HG02642 (cell line): Measurements from ENCODE around the gene STAT6.

Experiments used
- ATAC-seq: cut with Tn5 transposase; IDR thresholded peaks from one replicate; pipeline ENCODE4 v1.9.1; 2021; ENCODE audit warnings: mild to moderate bottlenecking; ENCODE audit not compliant: unreplicated experiment, poor library complexity

STAT6 gene

DNA sequence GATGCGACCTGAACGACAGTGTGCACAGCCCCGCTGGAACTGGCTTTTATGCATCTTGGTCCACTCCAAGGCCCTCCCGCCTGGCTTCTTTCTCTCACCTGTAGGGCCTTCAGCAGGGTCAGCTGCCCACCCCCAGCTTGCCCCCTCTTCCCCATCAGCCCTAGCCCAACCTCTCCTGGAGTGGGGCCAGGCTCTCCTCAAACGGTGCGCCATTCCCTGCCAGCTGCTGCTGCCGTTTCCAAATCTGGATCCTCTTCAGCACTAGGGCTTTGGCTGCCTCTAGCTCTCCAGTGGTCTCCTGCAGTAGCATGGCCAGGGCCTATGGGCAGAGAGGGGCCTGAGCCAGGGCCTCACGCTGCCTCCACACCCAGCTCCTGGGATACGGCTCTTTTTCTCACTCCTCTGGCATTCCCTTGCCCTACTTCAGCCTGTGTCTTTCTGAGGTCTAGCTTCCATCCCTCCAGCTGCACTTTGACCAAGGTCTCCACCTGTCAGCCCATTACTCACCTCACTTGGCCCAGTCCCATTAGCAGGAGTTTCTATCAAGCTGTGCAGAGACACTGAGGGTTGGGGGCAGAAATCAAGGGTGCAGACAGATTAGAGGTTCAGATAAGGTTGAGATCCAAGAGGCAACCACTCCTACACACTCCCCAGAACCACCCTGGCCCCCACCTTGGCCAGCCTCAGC is 5.0 kb downstream of the STAT6 start:
- no peak for ATAC-seq

- no peak for ATAC-seq
Measured at GRCh38 chr12:57105011-57105753, 6.0 kb downstream of the STAT6 start.

DNA sequence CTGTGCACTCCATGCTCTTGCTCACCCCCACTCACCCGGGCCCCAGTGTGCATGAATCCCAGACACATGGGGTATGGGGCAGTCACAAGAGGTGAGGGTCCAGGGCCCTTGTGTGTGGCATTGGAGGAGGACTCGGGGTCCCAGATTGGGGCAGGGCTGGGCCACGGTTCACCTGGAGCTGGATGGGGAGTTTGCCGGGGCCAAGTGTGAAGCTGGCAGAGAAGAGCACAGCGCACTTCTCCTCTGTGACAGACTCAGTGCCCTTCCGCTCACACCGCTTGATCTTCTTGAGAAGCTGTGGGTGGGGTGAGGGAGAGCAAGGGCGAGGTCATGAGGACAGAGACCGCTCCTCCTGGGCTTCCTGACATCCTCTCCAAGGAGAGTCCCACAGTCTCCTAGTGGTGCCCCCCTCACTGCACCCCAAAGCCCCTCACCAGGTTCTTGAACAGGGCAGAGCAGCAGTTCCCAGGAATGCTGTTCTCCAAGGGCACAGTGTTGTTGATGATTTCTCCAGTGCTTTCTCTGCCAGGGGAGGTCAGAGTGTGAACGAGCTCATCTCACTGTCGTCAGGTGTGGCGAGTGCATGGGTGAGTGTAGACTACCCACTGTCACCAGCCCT is 6.8 kb downstream of the STAT6 start:
- ATAC-seq, result no peak

DNA sequence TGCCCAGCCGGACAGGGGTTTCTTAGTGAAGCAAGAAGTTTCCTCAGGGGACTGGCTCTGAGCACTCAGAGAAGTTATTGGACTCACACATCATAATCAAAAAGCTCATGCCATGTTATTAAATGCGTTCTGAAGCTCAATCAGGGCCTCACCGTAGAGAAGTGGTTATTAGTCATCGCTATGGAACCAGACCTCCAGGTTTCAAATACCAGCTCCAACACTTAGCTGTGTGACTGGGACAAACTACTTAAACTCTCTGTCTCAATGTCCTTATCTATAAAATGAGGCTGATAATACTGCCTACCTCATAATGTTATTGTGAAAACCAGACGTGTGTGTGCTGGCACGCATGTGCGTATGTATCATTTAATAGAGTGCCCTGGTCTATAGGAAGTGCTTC is 7.3 kb downstream of the STAT6 start:
- ATAC-seq, result no peak

DNA sequence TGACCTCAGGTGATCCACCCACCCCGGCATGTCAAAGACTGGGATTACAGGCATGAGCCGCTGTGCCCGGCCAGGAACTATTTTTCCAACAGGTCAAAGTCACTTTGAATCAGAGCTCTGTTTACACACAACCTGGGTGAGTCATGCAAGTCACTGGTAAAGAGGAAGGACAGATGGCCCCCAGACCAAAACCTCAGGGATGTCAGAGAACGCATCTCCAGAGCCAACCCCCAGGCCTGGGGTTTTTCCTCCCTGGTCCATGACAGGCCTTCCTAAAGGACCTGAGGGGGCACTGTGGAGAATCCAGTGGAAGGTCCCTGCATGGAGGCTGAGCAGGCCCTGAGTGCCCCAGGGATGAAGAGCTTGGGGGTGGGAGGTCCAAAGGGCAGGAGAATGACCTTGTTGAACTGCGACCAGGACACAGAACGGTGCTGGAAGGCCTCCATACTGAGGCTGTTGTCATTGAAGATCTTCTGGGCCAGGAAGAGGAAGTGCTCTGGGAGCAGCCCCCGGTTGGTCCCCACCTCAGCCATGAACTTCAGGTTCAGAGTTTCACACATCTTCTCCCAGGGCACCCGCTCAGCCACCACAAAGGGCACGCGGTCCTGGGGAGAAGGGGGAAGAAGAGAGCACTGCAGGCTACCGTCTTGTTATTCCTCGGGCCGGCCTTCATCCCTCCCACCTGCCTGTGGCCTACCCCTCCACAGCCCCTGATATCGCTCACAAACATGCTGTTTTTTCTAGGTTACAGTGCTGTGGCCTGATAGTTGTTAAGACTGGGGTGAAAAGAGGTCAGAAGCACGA is 9.1 kb downstream of the STAT6 start:
- no peak for ATAC-seq

GRCh38 chr12:57099766-57100165 is 11.4 kb downstream of the STAT6 start:
- ATAC-seq, result no peak

- ATAC-seq, result no peak
Measured at GRCh38 chr12:57099047-57099714, 12.0 kb downstream of the STAT6 start.

DNA sequence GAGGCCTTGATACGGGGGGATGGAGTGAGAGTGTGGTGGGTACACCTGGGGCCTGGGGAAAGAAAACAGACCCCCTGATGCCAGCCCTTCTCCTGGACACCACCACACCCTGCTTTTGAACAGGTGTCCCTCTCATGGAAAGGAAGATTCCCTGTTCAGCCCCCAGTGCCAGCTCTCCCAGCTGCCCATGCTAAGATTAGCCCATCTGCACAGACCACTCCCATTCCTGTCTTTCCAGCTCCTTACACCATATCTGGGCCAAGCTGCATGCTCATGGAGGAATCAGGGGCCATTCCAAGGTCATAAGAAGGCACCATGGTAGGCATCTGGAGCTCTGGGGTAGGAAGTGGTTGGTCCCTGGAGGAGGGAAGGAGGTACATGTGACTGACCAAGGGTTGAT is 12.6 kb downstream of the STAT6 start:
- ATAC-seq, result no peak

DNA sequence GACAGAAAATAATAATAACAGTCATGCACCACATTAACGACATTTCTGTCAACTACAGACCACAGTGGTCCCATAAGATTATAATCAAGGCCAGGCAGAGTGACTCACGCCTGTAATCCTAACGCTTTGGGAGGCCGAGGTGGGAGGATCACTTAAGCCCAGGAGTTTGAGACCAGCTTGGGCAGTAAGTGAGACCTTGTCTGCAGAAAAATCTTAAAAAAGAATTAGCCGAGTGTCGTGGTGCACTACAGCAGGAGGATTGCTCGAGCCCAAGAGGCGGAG is 13.7 kb downstream of the STAT6 start:
- ATAC-seq, result no peak

- no peak for ATAC-seq
Measured at GRCh38 chr12:57096748-57097553, 14.2 kb downstream of the STAT6 start.

DNA sequence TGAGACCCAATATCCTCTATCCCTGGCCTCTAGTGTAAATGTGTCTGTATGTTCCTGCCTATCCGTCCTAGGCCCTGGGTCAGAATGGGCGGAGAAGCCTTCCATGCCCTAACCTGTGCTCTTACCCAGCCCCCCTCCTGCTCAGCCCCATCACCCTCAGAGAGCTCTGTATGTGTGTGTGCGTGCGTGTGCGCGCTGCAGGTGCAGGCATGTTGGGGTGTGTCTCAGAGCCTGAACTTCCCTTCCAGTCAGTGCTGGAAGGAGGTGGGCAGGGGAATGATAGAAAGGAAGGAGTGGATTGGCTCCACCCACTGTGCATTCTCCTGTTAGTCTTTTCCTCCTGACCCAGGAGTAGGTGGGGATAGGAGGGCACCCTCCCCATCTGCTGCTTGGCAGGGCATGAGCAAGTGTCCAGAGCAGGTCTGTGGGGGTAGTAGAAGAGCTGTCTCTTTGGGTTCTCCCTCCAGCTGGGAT is 15.0 kb downstream of the STAT6 start:
- ATAC-seq, result no peak

GRCh38 chr12:57095440-57095839 is 15.7 kb downstream of the STAT6 start:
- no peak for ATAC-seq

- no peak for ATAC-seq
Measured at GRCh38 chr12:57094208-57095160, 16.7 kb downstream of the STAT6 start.

DNA sequence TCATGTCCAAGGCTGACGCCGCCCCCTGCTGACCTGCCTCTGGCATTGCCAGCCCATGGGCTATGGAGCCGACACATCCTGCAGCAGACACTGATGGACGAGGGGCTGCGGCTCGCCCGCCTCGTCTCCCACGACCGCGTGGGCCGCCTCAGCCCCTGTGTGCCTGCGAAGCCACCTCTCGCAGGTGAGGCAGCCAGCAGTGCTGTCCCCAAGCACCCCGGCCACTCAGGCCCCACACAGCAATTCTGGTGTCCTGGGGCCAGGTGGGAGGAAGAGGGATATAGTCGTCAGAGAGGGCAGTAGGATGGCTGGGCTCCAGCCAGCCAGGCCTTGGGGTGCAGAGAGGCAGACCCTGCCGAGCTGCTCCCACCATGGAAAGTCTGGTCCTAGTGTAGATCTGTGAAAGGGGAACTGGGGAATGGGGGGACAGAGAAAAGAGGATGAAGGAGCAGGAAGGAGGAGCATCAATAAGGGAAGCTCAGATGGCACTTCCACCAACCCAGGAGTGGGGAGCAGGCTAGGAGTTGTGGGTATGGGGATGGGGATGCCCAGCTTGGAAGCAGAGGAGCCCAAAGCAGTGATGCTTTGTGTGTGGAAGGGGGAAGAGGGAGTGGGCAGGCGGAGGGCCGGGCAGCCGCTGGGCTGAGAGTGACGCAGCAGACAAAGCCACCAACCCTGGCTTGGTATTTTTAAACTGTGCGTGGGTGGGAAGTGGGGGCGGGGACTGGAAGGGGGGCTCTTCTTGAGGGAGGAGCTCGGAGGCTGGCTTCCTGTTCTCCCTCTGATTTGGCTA is 17.6 kb downstream of the STAT6 start:
- ATAC-seq, result peak; percentile 24

DNA sequence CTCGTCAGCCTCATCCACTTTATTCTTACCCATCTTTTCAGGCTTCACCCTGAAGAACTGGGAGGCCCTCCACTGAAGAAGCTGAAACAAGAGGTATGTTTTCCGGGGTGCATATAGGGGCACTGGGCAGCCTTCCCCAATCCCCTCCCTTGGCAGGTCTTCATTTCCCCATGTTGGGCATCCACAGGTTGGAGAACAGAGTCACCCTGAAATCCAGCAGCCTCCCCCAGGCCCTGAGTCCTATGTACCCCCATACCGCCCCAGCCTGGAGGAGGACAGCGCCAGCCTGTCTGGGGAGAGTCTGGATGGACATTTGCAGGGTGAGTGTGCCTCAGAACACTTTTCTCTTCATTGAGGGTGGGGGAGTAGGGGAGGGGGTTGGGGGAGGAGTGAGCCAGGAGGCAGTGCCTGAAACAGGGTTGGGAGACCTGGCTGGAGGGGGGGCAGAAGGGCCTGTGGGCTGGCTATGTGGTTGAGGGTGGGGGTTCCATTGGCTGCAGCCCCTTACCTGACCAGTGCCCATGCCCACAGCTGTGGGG is 18.2 kb downstream of the STAT6 start:
- ATAC-seq, result no peak

DNA sequence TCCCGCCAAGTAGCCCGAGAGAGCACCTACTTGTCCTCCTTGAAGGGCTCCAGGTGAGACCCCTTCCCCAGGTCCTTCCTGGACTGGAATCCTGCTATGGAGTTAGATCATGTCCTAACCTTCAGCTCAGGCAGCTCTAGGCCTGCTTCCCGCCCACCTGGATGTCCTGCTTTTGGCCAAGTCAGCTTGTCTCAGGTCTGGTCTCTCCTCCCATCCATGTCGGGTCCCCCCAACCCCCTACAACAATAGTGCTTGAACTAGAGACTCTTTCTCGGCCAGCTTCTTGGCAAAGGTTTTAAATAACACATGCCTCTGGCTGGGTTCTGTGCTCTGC is 18.7 kb downstream of the STAT6 start:
- no peak for ATAC-seq

DNA sequence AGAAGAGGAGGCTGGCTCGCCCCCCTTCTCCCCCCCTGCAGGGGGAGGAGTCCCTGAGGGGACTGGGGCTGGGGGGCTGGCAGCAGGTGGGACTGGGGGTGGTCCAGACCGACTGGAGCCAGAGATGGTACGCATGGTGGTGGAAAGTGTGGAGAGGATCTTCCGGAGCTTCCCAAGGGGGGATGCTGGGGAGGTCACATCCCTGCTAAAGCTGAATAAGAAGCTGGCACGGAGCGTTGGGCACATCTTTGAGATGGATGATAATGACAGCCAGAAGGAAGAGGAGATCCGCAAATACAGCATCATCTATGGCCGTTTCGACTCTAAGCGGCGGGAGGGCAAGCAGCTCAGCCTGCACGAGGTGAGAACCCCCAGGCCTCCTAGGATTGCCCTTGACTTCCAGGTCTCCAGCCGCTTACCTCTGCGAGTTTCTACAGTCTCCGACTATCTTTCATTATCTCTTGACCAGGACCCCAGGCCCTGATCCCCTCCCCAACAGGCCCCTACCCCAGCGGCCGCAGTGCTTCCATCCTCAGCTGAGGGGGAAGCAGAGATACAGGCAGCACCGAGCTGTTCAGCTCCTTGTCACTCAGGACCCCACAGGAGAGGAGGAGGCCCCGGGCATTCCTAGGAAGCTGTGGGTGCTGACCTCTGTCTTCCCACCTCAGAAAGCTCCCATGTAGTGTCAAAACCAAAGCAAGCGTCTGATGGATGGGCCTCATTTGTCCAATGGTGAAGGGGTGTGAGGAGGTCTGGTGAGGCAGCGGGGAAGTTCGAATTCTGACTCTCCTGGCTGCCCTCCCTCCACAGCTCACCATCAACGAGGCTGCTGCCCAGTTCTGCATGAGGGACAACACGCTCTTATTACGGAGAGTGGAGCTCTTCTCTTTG is 19.3 kb downstream of the STAT6 start:
- no peak for ATAC-seq
